Gastrocnemius medialis (tissue), 4 donors: Measurements from ENCODE around the gene BOLA3.

Experiments used
- POLR2A ChIP-seq, 2 donors: fragments of 450-650 bp; IDR thresholded peaks; one replicate each; pipeline ENCODE4 v1.6.1; 2017; ENCODE audit warnings: antibody characterized with exemption in 2 of 2, mild to moderate bottlenecking in 2 of 2, moderate library complexity in 2 of 2
- TF ChIP-seq, protein P1 (sequence below), 5 experiments: fragments of 450-650 bp in 3 of 5; fragments of 200-600 bp in 2 of 5; sonication (generic) in 2 of 5; IDR thresholded peaks in 4 of 5; conservative IDR thresholded peaks in 1 of 5; 1 replicate in 4 of 5; 2 replicates in 1 of 5; pipeline ENCODE4 v1.5.1; 2016 to 2019; ENCODE audit warnings: antibody characterized with exemption in 5 of 5, mild to moderate bottlenecking in 3 of 5, moderate library complexity in 3 of 5

DNA sequence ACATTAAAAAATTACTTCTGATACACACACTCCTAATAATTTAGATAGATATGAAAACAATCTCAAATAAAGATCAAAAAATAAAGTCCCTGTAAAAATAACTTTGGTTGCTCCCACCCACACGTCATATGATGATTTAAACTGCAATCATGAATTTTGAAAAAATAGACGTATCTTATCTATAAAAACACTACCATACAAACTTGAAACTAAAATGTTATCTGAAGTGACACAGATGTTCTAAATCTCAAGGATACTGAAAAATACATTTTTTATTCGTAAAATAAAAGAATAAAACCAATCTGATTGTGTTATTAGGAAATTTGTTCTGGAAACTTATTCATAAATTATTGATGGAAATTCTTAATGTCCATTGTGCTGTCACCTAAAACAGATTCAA lies 8.1 kb upstream of the BOLA3 start:
- TF ChIP-seq POLR2A (IDR thresholded peaks at IDR 0.05), result no peak
- TF ChIP-seq, protein P1, sequence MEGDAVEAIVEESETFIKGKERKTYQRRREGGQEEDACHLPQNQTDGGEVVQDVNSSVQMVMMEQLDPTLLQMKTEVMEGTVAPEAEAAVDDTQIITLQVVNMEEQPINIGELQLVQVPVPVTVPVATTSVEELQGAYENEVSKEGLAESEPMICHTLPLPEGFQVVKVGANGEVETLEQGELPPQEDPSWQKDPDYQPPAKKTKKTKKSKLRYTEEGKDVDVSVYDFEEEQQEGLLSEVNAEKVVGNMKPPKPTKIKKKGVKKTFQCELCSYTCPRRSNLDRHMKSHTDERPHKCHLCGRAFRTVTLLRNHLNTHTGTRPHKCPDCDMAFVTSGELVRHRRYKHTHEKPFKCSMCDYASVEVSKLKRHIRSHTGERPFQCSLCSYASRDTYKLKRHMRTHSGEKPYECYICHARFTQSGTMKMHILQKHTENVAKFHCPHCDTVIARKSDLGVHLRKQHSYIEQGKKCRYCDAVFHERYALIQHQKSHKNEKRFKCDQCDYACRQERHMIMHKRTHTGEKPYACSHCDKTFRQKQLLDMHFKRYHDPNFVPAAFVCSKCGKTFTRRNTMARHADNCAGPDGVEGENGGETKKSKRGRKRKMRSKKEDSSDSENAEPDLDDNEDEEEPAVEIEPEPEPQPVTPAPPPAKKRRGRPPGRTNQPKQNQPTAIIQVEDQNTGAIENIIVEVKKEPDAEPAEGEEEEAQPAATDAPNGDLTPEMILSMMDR (IDR thresholded peaks at IDR 0.05 in 4 of 5, conservative IDR thresholded peaks at IDR 0.05 in 1 of 5), result no peak
